Stimulated activated CD4-positive, alpha-beta T cell treated with anti-CD3 and anti-CD28 coated beads, Interleukin-4, amount 100 ng/mL, for 48 hours (primary cell): Measurements from ENCODE around the gene HCST.
"Not testable (repeated sequence)": the region's sequence is repeated elsewhere in the genome, so short reads cannot be mapped to it uniquely, and the experiment has no call there.

Source experiments
- DNase-seq, 2 donors: peaks; one replicate each; pipeline ENCODE4 v3.0.0-alpha.2; 2020; ENCODE audit warnings: low read depth in 2 of 2

Gene HCST

GRCh38 chr19:35879770-35880317 is 22.5 kb upstream of the HCST start:
- peak; percentile 87 to 91 for DNase-seq

- no peak for DNase-seq
These were observed 20.1 kb upstream of the HCST start for GRCh38 chr19:35882114-35882832.

- no peak for DNase-seq
These were observed 18.4 kb upstream of the HCST start for GRCh38 chr19:35883882-35884281.

GRCh38 chr19:35885225-35885738 is 17.0 kb upstream of the HCST start:
- no peak for DNase-seq

GRCh38 chr19:35885904-35886303 is 16.4 kb upstream of the HCST start:
- DNase-seq = no peak

GRCh38 chr19:35887197-35887596 is 15.1 kb upstream of the HCST start:
- no peak for DNase-seq

- no peak for DNase-seq
These were observed 13.9 kb upstream of the HCST start for GRCh38 chr19:35888398-35888797.

- DNase-seq = no peak
These were observed 12.8 kb upstream of the HCST start for GRCh38 chr19:35889370-35890112.

- DNase-seq = no peak
These were observed 12.1 kb upstream of the HCST start for GRCh38 chr19:35890113-35890650.

- not testable (repeated sequence) for DNase-seq
These were observed 10.5 kb upstream of the HCST start for GRCh38 chr19:35891819-35892218.

GRCh38 chr19:35894342-35894741 is 8.0 kb upstream of the HCST start:
- DNase-seq = no peak

GRCh38 chr19:35895911-35896642 is 6.3 kb upstream of the HCST start:
- DNase-seq = no peak

- no peak for DNase-seq
These were observed 5.7 kb upstream of the HCST start for GRCh38 chr19:35896643-35897040.

- no peak for DNase-seq
These were observed 4.5 kb upstream of the HCST start for GRCh38 chr19:35897706-35898451.

GRCh38 chr19:35898499-35898809 is 3.9 kb upstream of the HCST start:
- DNase-seq = no peak

GRCh38 chr19:35899547-35900214 is 2.6 kb upstream of the HCST start:
- peak; percentile 78 to 90 for DNase-seq

- no peak for DNase-seq
These were observed 1.2 kb upstream of the HCST start for GRCh38 chr19:35901055-35901644.

- DNase-seq = no peak
These were observed 644 bp downstream of the HCST start for GRCh38 chr19:35902870-35903475.

- peak; percentile 75 to 80 for DNase-seq
These were observed 1.3 kb downstream of the HCST start for GRCh38 chr19:35903550-35904179.
